ENCODE measurements around the gene OFD1.

OFD1 gene

DNA sequence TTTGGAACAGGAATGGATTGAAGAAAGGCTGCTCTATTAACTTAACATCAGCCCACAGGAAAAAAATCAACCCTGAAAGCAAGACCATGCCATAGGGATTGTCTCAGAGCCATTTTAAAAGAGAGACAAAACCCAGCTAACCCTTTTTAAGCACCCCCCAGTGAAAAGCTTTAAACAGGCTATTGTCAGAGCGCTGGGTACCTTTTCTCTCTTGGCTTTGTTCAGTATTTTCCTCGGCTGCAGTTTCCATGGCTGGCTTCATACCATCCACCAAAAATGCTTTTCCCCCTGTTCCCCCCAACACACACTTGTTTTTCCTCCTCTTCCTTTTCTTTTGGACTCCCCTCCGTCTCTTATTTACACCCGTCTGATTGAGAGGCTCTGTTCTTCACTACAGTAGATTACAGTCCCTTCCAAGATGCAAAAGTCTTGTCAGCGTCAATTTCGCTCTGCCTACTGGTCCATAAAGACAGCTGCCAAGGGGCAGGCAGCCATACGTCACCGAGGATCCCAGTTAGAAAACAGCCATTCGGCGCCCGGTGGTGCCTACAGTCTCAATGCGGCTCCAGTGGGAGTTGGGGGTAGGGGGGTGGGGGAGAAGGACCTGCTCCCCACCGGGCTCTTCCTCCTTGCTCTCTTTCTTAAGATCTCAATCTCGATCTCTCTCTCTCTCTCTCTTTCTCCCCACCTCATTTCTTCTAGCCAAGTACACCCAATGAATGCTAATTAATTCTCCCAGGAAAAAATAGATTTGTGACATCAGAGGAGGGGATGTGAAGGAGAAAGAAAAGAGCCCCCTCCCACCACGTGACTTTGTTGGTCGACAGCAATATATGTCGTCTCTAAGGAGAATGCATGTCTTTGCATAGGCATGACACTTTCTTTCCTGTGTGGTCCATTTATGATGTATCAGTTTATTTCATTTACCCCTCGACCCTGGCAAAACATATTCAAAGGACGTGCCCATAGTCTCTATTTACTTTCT, 82.4 kb downstream of the OFD1 start, which contains the start of gene GPM6B:
Gene GPM6B, minus strand, starts transcription at position 451 of the 985 bp plus-strand sequence. Its CDS starts 189 bp downstream, at position 262.
- DNase-seq (ENCODE audit: low read depth): no peak
- no peak within 1 kb of the TSS for H3K4me3 ChIP-seq (ENCODE audit: low read depth, low read length)
- no peak for TF ChIP-seq CTCF (IDR thresholded peaks at IDR 0.05; ENCODE audit: control insufficient read depth, extremely low read depth, insufficient read depth)

Measured in LNCaP clone FGC (cell line).